HCT116 (cell line): Measurements from ENCODE around the gene RFLNA. TPM values are rescaled to one million over a fixed set of nuclear protein-coding genes. Genes with fewer than 3 reads are reported as not detected.

Experiments used
- ATAC-seq: fragments of 200-7000 bp; cut with Tn5 transposase; 2 replicates; pipeline ENCODE4 v1.9.1; 2020; ENCODE audit warnings: mild to moderate bottlenecking, moderate library complexity
- BruUV-seq: library from RNA; stranded (reverse); fragments of 400-500 nt; replicated peaks from 2 replicates; lab custom pipeline; 2021; lab: Mats Ljungman, UMichigan
- CTCF ChIA-PET: fragments of 300-600 bp; sonication (Branson Sonifier 250); formaldehyde crosslinking; loops from one replicate; lab custom pipeline; 2021; ENCODE audit warnings: antibody characterized with exemption; lab: Charles Lee
- POLR2A ChIA-PET: fragments of 300-600, 350-600 bp; sonication (Branson Sonifier 250); formaldehyde crosslinking; loops from one replicate; lab custom pipeline; 2021; ENCODE audit warnings: antibody characterized with exemption; lab: Charles Lee
- RAD21 ChIA-PET, 2 experiments: fragments of 300-600 bp; sonication (Branson Sonifier 250); formaldehyde crosslinking; loops; one replicate each; lab custom pipeline; 2023; ENCODE audit warnings: low total read pairs in 2 of 2; ENCODE audit not compliant: uncharacterized antibody in 2 of 2, unreplicated experiment in 2 of 2, low non-redundant PET in 1 of 2; lab: Charles Lee
- DNase-seq: peaks from one replicate; pipeline ENCODE4 v3.0.0-alpha.2; 2010; ENCODE audit warnings: low read depth, low spot score
- H2AFZ ChIP-seq: fragments of 200-600 bp; shearing (Covaris generic), sonication (generic); 2 replicates; pipeline ENCODE4 v1.6.1; 2017; ENCODE audit warnings: low read depth, mixed run types, mixed read lengths, antibody characterized with exemption, low read length; ENCODE audit not compliant: poor library complexity, severe bottlenecking
- H3K27ac ChIP-seq: 2 replicates; pipeline ENCODE4 v1.5.1; 2012; ENCODE audit warnings: low read depth, low read length
- H3K27me3 ChIP-seq: fragments of 200-600 bp; sonication (generic); 2 replicates; pipeline ENCODE4 v1.6.1; 2016; ENCODE audit warnings: mixed run types, low read length, mixed read lengths; ENCODE audit not compliant: insufficient read depth
- H3K36me3 ChIP-seq, 2 experiments: fragments of 200-500 bp in 1 of 2; fragments of 200-600 bp in 1 of 2; sonication (Bioruptor generic) in 1 of 2; sonication (generic) in 1 of 2; 2 replicates each; pipeline versions ENCODE4 v1.5.1 to v1.6.1; 2014 to 2016; ENCODE audit warnings: low read length in 2 of 2, inconsistent platforms in 1 of 2, mixed read lengths in 1 of 2, mixed run types in 1 of 2; ENCODE audit not compliant: insufficient read depth in 2 of 2, control insufficient read depth in 1 of 2
- H3K4me1 ChIP-seq, 2 experiments: fragments of 200-600 bp in 1 of 2; sonication (generic) in 1 of 2; 2 replicates each; pipeline versions ENCODE4 v1.5.1 to v1.6.1; 2012 to 2017; ENCODE audit warnings: low read length in 2 of 2, inconsistent platforms in 1 of 2, mild to moderate bottlenecking in 1 of 2, mixed read lengths in 1 of 2, mixed run types in 1 of 2, moderate library complexity in 1 of 2; ENCODE audit not compliant: insufficient read depth in 2 of 2, control insufficient read depth in 1 of 2
- H3K4me2 ChIP-seq: fragments of 200-600 bp; sonication (generic); 2 replicates; pipeline ENCODE4 v1.6.1; 2017; ENCODE audit warnings: mixed run types, low read length, mixed read lengths
- H3K4me3 ChIP-seq, 2 experiments: fragments of 200-600 bp in 1 of 2; sonication (generic) in 1 of 2; replicated peaks in 1 of 2; 2 replicates each; pipeline ENCODE4 v1.5.1; 2011 to 2016; ENCODE audit warnings: low read length in 2 of 2, control low read depth in 1 of 2, low read depth in 1 of 2, mild to moderate bottlenecking in 1 of 2, mixed read lengths in 1 of 2, mixed run types in 1 of 2
- H3K79me2 ChIP-seq: fragments of 200-600 bp; sonication (generic); 2 replicates; pipeline ENCODE4 v1.6.1; 2017; ENCODE audit warnings: mild to moderate bottlenecking, mixed run types, low read length, moderate library complexity, mixed read lengths; ENCODE audit not compliant: insufficient read depth
- H3K9ac ChIP-seq: fragments of 200-600 bp; sonication (generic); 2 replicates; pipeline ENCODE4 v1.6.1; 2016; ENCODE audit warnings: low read length, mixed read lengths
- H3K9me2 ChIP-seq: fragments of 200-600 bp; sonication (generic), shearing (Covaris generic); 2 replicates; pipeline ENCODE4 v1.6.1; 2017; ENCODE audit warnings: mixed run types, mild to moderate bottlenecking, moderate library complexity; ENCODE audit not compliant: insufficient read depth
- H3K9me3 ChIP-seq, 2 experiments: fragments of 200-500 bp in 1 of 2; fragments of 200-600 bp in 1 of 2; sonication (Bioruptor generic) in 1 of 2; sonication (generic) in 1 of 2; 2 replicates each; pipeline ENCODE4 v1.6.1; 2014 to 2017; ENCODE audit warnings: low read length in 2 of 2, mixed read lengths in 2 of 2, inconsistent platforms in 1 of 2, low read depth in 1 of 2, mild to moderate bottlenecking in 1 of 2, mixed run types in 1 of 2, moderate library complexity in 1 of 2; ENCODE audit not compliant: control insufficient read depth in 1 of 2, insufficient read depth in 1 of 2
- H4K20me1 ChIP-seq: fragments of 200-600 bp; sonication (generic), shearing (Covaris generic); 2 replicates; pipeline ENCODE4 v1.6.1; 2017; ENCODE audit warnings: mixed run types, mild to moderate bottlenecking, moderate library complexity; ENCODE audit not compliant: insufficient read depth
- ELF1 ChIP-seq: IDR thresholded peaks from 2 replicates; pipeline ENCODE4 v1.6.1; 2012; ENCODE audit warnings: low read depth, borderline replicate concordance
- EZH2phosphoT487 ChIP-seq: fragments of 200-600 bp; IDR thresholded peaks from 2 replicates; pipeline ENCODE4 v1.6.1; 2018; ENCODE audit warnings: antibody characterized with exemption, borderline replicate concordance
- SP1 ChIP-seq: IDR thresholded peaks from 2 replicates; pipeline ENCODE4 v1.6.1; 2012; ENCODE audit warnings: low read depth
- SRF ChIP-seq: IDR thresholded peaks from 2 replicates; pipeline ENCODE4 v1.6.1; 2012; ENCODE audit warnings: low read depth
- TCF7L2 ChIP-seq: IDR thresholded peaks from 2 replicates; pipeline ENCODE4 v1.7.0; 2011; ENCODE audit warnings: borderline replicate concordance, inconsistent platforms; ENCODE audit not compliant: insufficient read depth, insufficient read length; ENCODE audit errors: extremely low read depth
- ZNF274 ChIP-seq: fragments of 200-500 bp; sonication (Bioruptor generic); IDR thresholded peaks from 2 replicates; pipeline ENCODE4 v1.6.1; 2014; ENCODE audit warnings: mild to moderate bottlenecking, low read depth, low read length, inconsistent platforms
- intact Hi-C: fragments of 100-400 bp; cut with micrococcal nuclease; formaldehyde crosslinking; loops from 2 replicates; pipeline ENCODE4 v1.10.0; 2022
- total RNA-seq: library from RNA; stranded (reverse); gene quantifications from one replicate; pipeline ENCODE4 v1.2.1, GENCODE V29; 2021; ENCODE audit not compliant: unreplicated experiment

RFLNA gene
- total RNA-seq, 1 experiment from 2014 or later = not detected

DNA sequence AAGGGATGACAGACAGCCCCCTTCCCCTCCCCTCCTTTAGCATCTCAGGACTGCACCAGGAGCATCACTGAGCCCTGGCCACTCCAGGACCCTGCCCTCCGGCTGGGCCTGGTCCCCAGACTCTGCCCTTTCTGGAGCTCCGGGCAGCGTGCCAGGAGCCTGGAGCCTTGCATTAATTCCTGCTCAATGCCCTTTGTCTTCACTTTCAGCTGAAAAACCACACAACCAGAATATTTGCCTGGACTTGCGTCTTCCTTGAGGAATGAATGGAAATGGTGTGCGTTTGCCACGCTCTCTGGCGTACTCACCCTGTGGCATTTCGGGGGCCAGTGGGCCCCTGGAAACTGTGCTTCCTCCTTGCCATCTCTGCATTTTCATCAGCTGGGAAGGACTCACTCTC, 8.5 kb upstream of the RFLNA start:
- Histone ChIP-seq H3K9ac (no peak overlapping the region), H3K27me3 (0 out of 2 replicates have a peak, but pooled peaks cover 2% of the 10 kb centered on the region), H3K9me3 (peaks cover 0 to 9% of the 10 kb centered on the region in 2 experiments; a peak in 2 of 4 replicates), H2AFZ (no peak overlapping the region), H3K4me2 (no peak overlapping the region), H3K4me1 (no peaks in the 10 kb centered on the region), H3K27ac (no peak overlapping the region), H3K9me2 (no peaks in the 10 kb centered on the region), H3K4me3 (no peak overlapping the region), H4K20me1 (no peaks in the 10 kb centered on the region), H3K79me2 (no peaks in the 10 kb centered on the region), H3K36me3 (no peaks in the 10 kb centered on the region)
- intact Hi-C loops = no loop called here
- TF ChIP-seq EZH2phosphoT487 = no peak
- TF ChIP-seq TCF7L2 = no peak
- no peak for TF ChIP-seq ZNF274
- no peak for TF ChIP-seq SRF
- DNase-seq (no peak), ATAC-seq (no peak)
- ChIA-PET RAD21 (no interaction called here), CTCF (no interaction called here), POLR2A (no interaction called here)
- no TSS peak for BruUV-seq

DNA sequence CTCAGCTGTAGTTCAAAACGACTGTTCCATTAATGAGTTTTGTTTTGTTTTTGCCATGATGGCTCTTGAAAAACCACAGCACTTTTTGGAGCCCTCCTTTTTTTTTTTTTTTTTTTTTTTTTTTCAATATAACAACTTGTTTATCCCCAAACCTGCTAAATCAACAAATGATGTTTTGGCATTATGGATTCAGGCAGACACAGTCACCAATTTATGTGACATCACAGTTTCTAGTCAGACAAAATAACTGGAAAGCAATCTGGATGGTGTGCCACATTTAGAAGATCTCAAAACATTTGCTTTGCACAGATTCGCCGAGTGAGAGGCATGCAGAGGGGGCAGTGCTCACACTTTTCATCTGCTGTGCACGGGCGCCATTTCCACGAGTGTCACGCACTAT, 7.9 kb upstream of the RFLNA start:
- RAD21 ChIA-PET = no interaction called here
- no TSS peak for BruUV-seq
- Histone ChIP-seq H3K4me2 (no peak overlapping the region), H2AFZ (no peak overlapping the region), H3K4me1 (no peaks in the 10 kb centered on the region), H3K27me3 (no peaks in the 10 kb centered on the region), H3K27ac (no peak overlapping the region), H3K36me3 (no peaks in the 10 kb centered on the region), H3K9ac (no peak overlapping the region), H4K20me1 (no peaks in the 10 kb centered on the region), H3K9me2 (no peaks in the 10 kb centered on the region), H3K79me2 (no peaks in the 10 kb centered on the region), H3K9me3 (peaks cover 0 to 9% of the 10 kb centered on the region in 2 experiments; a peak in 2 of 4 replicates), H3K4me3 (no peak overlapping the region)
- CTCF ChIA-PET = no interaction called here
- TF ChIP-seq ELF1 (no peak), SP1 (no peak)
- POLR2A ChIA-PET = no interaction called here
- ATAC-seq = no peak
- intact Hi-C loops = no loop called here
- DNase-seq = no peak
